HG02571 (cell line): ENCODE data around the gene IFT25.
"Not testable (repeated sequence)": the region's sequence is repeated elsewhere in the genome, so short reads cannot be mapped to it uniquely, and the experiment has no call there.

Experiments
- ATAC-seq: cut with Tn5 transposase; IDR thresholded peaks from one replicate; pipeline ENCODE4 v1.9.1; 2021; ENCODE audit warnings: mild to moderate bottlenecking, moderate library complexity; ENCODE audit not compliant: unreplicated experiment

Gene IFT25

GRCh38 chr1:53945433-53946251, at the start of gene IFT25:
Gene IFT25 (minus strand): TSS chr1:53945699. CDS start chr1:53940082, 5,617 bp downstream.
- ATAC-seq = peak; percentile 66

GRCh38 chr1:53994516-53994915, 49.0 kb upstream of the IFT25 start:
- ATAC-seq = not testable (repeated sequence)

- ATAC-seq = no peak
These were observed 46.8 kb upstream of the IFT25 start for GRCh38 chr1:53992085-53992874.

DNA sequence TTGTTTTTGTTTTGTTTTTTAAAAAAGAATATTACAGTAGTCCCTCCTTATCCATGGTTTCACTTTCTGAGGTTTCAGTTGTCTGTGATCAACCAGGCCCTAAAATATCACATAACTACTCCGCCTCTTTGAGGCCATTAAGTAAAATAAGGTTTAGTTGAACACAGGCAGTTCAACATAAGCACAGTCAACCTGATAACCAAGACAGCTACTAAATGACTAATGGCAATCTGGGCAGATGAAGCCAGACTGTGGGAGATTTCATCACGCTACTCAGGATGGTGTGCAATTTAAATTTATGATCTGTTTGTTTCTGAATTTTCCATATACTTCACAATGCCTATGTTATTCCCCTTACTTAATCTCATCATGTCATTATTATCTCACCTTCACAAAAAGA, 42.4 kb upstream of the IFT25 start:
- ATAC-seq = no peak

GRCh38 chr1:53986458-53986857, 41.0 kb upstream of the IFT25 start:
- no peak for ATAC-seq

- no peak for ATAC-seq
These were observed 39.2 kb upstream of the IFT25 start for GRCh38 chr1:53984726-53985125.

DNA sequence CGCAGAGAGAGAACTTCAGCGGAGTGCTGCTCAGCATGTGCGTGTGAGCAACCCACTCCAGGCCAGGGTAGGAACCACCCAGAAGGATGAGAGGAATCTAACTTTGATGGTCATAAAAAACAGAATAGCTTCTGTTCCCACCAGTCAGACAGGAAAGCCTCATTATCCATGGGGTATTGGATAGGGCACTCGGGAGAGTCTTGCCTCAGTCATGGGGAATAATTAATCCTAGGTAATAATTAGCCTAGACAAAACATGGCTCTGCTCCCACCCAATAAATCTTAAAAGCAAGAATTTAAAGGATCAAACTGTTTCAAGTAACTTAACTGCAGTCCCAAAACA, 37.2 kb upstream of the IFT25 start:
- ATAC-seq = no peak

- no peak for ATAC-seq
These were observed 36.7 kb upstream of the IFT25 start for GRCh38 chr1:53982034-53982762.

DNA sequence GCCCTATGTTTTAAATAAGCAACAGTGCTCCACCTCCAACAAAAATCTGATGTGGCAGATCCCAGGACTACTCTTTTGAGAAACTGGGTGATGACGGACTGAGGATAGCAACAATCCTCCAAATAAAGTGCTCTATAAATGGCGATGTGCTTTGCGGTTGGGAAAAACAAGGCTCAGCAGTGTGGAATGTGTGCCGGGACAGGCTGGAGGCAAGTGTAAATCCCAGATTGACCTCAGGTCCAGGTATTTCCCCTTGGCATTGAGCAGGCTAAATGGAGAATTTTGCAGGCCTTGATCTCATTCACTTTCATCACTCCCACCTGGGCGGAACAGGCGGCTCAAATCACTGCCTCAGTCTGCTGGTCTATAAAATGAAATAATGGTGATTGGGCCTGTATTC, 35.7 kb upstream of the IFT25 start:
- ATAC-seq = no peak

DNA sequence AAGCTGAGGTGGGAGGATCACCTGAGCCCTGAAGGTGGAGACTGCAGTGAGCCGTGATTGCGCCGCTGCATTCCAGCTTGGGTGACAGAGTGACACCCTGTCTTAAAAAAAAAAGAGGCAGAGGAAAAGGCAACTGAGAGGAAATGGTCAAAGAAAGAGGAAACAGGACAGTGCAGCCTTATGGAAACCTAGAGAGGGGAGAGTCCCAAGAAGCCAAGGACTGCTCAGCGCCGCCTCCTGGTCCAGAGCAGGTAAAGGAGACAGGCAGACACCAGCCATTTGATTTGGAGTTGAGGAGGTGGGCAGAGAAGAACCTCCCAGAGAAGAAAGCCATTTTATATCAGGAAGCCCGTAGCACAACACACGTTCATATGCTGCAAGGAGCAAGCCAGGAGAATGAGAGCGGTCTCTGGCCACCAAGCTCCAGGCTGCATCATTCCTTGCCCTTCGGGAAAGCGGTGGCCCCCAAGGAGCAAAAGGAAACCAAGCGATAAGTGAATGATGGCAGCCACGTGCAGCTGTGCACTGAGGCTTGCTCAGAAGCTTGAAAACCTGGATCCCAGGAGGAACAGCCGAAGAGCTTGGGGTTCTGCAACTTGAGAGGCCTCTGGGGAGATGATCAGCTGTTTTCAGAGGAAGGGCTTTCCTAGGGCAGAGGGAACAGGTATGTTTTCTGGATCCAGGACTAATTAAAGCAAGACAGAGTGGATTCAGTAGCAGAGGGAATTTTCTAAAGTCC, 34.4 kb upstream of the IFT25 start:
- ATAC-seq = no peak

- ATAC-seq = no peak
These were observed 30.4 kb upstream of the IFT25 start for GRCh38 chr1:53975861-53976260.

GRCh38 chr1:53971718-53972117, 26.2 kb upstream of the IFT25 start:
- no peak for ATAC-seq

DNA sequence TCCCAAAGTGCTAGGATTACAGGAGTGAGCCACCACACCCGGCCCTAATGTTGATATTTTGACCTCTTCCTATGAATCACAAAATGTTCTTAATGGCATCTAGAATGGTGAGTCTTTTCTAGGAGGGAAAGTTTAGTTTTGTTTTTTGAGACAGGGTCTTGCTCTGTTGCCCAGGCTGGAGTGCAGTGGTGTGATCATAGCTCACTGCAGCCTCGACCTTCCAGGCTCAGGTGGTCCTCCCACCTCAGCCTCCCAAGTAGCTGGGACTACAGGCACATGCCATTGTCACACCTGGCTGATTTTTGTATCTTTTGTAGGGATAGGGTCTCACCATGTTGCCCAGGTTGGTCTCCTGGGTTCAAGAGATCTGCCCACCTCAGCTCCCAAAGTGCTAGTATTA, 23.8 kb upstream of the IFT25 start:
- ATAC-seq = not testable (repeated sequence)

GRCh38 chr1:53968125-53968513, 22.6 kb upstream of the IFT25 start:
- no peak for ATAC-seq

- no peak for ATAC-seq
These were observed 22.1 kb upstream of the IFT25 start for GRCh38 chr1:53967409-53968124.

DNA sequence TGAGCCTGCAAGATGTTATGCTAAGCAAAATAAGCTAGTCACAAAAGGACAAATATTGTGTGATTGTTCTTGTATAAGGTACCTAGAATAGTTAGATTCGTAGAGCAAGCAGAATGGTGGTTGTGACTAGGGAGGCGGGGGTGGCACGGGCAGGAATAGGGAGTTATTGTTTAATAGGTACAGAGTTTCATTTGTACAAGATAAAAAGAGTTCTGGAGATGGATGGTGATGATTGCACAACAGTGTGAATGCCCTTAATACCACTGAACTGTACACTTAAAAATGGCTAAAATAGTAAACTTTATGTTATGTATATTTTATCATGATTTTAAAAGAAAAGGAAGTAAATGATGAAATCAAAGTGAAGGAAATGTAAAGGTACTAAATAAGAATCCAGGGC, 21.3 kb upstream of the IFT25 start:
- no peak for ATAC-seq

GRCh38 chr1:53964109-53964508, 18.6 kb upstream of the IFT25 start:
- ATAC-seq = no peak

DNA sequence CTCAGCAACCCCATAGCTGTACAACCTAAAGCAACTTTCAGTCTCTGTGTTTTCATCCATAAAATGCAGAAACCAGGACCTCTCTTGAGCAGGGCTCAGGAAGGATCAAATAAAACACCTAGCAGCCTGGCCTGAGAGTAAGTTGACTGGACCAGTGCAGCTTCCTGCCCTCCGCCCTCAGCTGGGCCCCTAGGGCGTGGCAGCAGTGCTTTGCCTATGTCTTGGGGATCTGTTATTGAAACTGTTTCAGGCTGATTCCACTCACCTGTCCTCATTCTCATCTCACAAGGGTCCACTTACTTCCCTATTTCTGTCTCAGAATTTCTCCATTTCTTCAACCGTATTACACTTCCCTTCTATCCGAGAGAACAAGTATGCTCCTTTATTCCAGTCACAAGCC, 18.0 kb upstream of the IFT25 start:
- ATAC-seq = no peak

GRCh38 chr1:53962395-53962794, 16.9 kb upstream of the IFT25 start:
- ATAC-seq = no peak

DNA sequence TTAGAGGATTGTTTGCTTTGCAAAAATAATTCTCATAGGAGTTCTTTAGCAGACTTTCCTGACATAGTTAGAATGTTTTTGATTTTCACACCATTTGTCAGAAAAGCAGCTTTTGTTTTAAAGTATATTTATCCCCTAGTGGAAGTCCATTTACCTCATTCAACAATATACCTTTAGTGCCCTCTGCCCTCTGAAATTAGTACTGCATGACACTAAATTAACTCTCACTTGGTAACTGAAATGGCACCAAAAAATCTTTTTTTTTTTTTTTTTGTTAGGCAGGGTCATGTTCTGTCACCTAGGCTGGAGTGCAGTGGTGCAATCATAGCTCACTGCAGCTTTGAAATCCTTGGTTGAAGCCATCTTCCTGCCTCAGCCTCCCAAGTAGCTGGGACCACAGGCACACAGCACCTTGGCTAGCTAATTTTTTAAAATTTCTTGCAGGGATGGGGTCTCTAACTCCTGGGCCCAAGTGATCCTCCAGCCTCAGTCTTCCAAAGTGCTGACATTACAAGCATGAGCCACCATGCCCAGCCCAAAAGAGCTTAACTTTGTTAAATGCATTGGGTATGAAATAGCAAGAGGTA, 14.3 kb upstream of the IFT25 start:
- ATAC-seq = no peak
